ENCODE data around the gene UFC1. TPM values are rescaled to one million over a fixed set of nuclear protein-coding genes. Genes with fewer than 3 reads are reported as not detected.

UFC1 gene
- total RNA-seq, 1 donor from 2014 or later = 92.2 TPM

- Histone ChIP-seq H3K4me3 (peak overlapping the region; percentile 80), H3K27me3 (ENCODE audit: low read depth) (no peaks in the 10 kb centered on the region), H3K36me3 (peaks cover 44% of the 10 kb centered on the region), H3K9me3 (no peaks in the 10 kb centered on the region), H3K4me1 (peaks cover 38% of the 10 kb centered on the region), H3K27ac (peak overlapping the region; percentile 91)
- intact Hi-C loops (cut with DNase I) = no loop called here
- DNase-seq (no peak), ATAC-seq (peak; percentile 23 to 55)
- TF ChIP-seq, protein P1, sequence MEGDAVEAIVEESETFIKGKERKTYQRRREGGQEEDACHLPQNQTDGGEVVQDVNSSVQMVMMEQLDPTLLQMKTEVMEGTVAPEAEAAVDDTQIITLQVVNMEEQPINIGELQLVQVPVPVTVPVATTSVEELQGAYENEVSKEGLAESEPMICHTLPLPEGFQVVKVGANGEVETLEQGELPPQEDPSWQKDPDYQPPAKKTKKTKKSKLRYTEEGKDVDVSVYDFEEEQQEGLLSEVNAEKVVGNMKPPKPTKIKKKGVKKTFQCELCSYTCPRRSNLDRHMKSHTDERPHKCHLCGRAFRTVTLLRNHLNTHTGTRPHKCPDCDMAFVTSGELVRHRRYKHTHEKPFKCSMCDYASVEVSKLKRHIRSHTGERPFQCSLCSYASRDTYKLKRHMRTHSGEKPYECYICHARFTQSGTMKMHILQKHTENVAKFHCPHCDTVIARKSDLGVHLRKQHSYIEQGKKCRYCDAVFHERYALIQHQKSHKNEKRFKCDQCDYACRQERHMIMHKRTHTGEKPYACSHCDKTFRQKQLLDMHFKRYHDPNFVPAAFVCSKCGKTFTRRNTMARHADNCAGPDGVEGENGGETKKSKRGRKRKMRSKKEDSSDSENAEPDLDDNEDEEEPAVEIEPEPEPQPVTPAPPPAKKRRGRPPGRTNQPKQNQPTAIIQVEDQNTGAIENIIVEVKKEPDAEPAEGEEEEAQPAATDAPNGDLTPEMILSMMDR (IDR thresholded peaks at IDR 0.05) = no peak
Observed at GRCh38 chr1:161176468-161177111, 22.8 kb downstream of the UFC1 start.

GRCh38 chr1:161177112-161177935, 23.5 kb downstream of the UFC1 start, which contains the start of gene B4GALT3:
TSS of gene B4GALT3 (minus strand) at chr1:161177507. CDS start at chr1:161176060, 1,447 bp downstream.
- peaks cover 38% of the 10 kb centered on the region for H3K4me1 ChIP-seq

GRCh38 chr1:161177936-161178244, 24.1 kb downstream of the UFC1 start:
- Histone ChIP-seq H3K27ac (peak overlapping the region; percentile 91), H3K9me3 (no peaks in the 10 kb centered on the region), H3K36me3 (peaks cover 31% of the 10 kb centered on the region), H3K27me3 (ENCODE audit: low read depth) (no peaks in the 10 kb centered on the region), H3K4me1 (peaks cover 38% of the 10 kb centered on the region), H3K4me3 (peak overlapping the region; percentile 80)
- TF ChIP-seq, protein P1 (IDR thresholded peaks at IDR 0.05) = no peak
- no peak for ATAC-seq
- DNase-seq = no peak
- intact Hi-C loops (cut with DNase I) = no loop called here

More at GRCh38 chr1:161177112-161177935, 23.5 kb downstream of the UFC1 start, which contains the start of gene B4GALT3:
- H3K27ac ChIP-seq = peak within 1 kb of the TSS; percentile 91
- TF ChIP-seq, protein P1 (IDR thresholded peaks at IDR 0.05) = no peak
- peak; percentile 97 to 99 for ATAC-seq
- H3K4me3 ChIP-seq = peak within 1 kb of the TSS; percentile 80
- H3K9me3 ChIP-seq = no peaks in the 10 kb centered on the region
- H3K36me3 ChIP-seq = peaks cover 37% of the 10 kb centered on the region
- intact Hi-C loops (cut with DNase I) = no loop called here
- DNase-seq = peak; percentile 93
- H3K27me3 ChIP-seq (ENCODE audit: low read depth) = no peaks in the 10 kb centered on the region

DNA sequence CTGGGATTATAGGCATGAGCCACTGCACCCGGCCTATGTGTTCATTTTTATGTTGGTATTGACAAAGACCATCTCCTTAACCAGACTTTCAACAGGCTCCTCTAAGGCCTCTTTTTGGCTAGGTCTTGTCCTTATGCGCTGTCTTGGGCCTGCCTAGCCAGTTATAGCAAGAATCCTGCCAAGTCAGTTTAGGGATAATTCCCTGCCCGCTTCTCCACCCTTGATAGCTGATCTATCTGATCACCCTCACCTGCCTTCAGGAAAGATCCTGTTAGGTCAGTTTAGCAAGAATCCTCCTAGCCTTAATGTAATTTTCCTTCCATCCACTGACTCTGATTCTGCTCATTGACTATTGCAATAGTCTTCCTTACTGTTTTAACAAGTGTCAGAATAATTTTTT, 25.9 kb downstream of the UFC1 start:
- ATAC-seq = no peak
- H3K4me3 ChIP-seq = no peak overlapping the region
- H3K9me3 ChIP-seq = no peaks in the 10 kb centered on the region
- TF ChIP-seq, protein P1 (IDR thresholded peaks at IDR 0.05) = no peak
- H3K27ac ChIP-seq = no peak overlapping the region
- H3K36me3 ChIP-seq = peaks cover 13% of the 10 kb centered on the region
- H3K4me1 ChIP-seq = peaks cover 44% of the 10 kb centered on the region
- no peak for DNase-seq
- intact Hi-C loops (cut with DNase I) = no loop called here
- H3K27me3 ChIP-seq (ENCODE audit: low read depth) = no peaks in the 10 kb centered on the region

GRCh38 chr1:161180639-161181038, 26.9 kb downstream of the UFC1 start:
- TF ChIP-seq, protein P1 (IDR thresholded peaks at IDR 0.05) = peak; percentile 20
- Histone ChIP-seq H3K36me3 (peaks cover 4% of the 10 kb centered on the region), H3K27me3 (ENCODE audit: low read depth) (no peaks in the 10 kb centered on the region), H3K9me3 (no peaks in the 10 kb centered on the region), H3K4me3 (no peak overlapping the region), H3K4me1 (peaks cover 51% of the 10 kb centered on the region), H3K27ac (no peak overlapping the region)
- DNase-seq (no peak), ATAC-seq (no peak)
- intact Hi-C loops (cut with DNase I) = no loop called here
